Measurements from ENCODE around the gene HK1.

GRCh38 chr10:69435966-69436520 lies 157.7 kb downstream of the HK1 start:
- TF ChIP-seq POLR2A (IDR thresholded peaks at IDR 0.05; ENCODE audit: low read length) (no peak), GATA1 (IDR thresholded peaks at IDR 0.05; ENCODE audit: low read depth, low read length) (no peak)
